PFSK-1 (cell line): Measurements from ENCODE around the gene PIGL.

Experiments
- FOXP2 ChIP-seq: optimal IDR thresholded peaks from 2 replicates; pipeline ENCODE3; 2011; ENCODE audit warnings: borderline replicate concordance, control low read depth, inconsistent platforms; ENCODE audit not compliant: insufficient read depth; ENCODE audit errors: extremely low read length, extremely low read depth
- POLR2AphosphoS5 ChIP-seq: IDR thresholded peaks from 2 replicates; pipeline ENCODE4 v1.6.1; 2012; ENCODE audit warnings: low read depth, mild to moderate bottlenecking, control low read depth, low read length, moderate library complexity
- REST ChIP-seq, 2 experiments: IDR thresholded peaks; 2 replicates each; pipeline versions ENCODE4 v1.6.1 to v1.8.0; 2011 to 2012; ENCODE audit warnings: low read depth in 2 of 2, low read length in 2 of 2, control low read depth in 1 of 2, inconsistent platforms in 1 of 2, mild to moderate bottlenecking in 1 of 2, moderate library complexity in 1 of 2; ENCODE audit not compliant: insufficient read depth in 1 of 2
- SIN3A ChIP-seq: IDR thresholded peaks from 2 replicates; pipeline ENCODE4 v1.6.1; 2012; ENCODE audit warnings: mild to moderate bottlenecking, low read length, moderate library complexity, borderline replicate concordance; ENCODE audit not compliant: insufficient read depth
- TAF1 ChIP-seq: IDR thresholded peaks from 2 replicates; pipeline ENCODE4 v1.6.1; 2012; ENCODE audit warnings: low read length, control low read depth, borderline replicate concordance; ENCODE audit not compliant: insufficient read depth

The PIGL gene

DNA sequence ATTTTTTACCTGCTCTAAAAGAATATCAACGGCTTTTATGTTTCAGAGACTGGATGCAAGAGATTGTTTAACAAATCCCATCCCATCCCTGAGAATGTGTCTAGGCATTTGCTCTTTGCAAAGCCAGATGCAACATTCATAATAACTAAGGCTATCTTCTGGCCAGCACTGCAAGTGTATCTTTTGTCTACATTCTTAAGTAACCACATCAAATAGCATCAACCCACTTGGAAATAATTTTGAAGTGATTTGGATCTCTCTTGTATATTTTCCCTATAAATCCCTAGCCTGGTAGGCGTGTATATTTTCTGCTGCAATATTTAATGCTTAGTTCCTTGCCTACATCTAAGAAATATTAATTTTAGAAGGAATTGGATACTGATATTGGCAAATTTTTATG, 64.3 kb downstream of the PIGL start:
- TF ChIP-seq REST (IDR thresholded peaks at IDR 0.05; ENCODE audit: insufficient read depth in 1 of 2, low read depth in 2 of 2, low read length in 2 of 2), result no peak
- no peak for TF ChIP-seq FOXP2
- TF ChIP-seq SIN3A, result no peak
- TF ChIP-seq POLR2AphosphoS5, result no peak
- TF ChIP-seq TAF1, result no peak

GRCh38 chr17:16282522-16282921, 65.5 kb downstream of the PIGL start:
- TF ChIP-seq FOXP2 (no peak), POLR2AphosphoS5 (no peak), SIN3A (no peak), TAF1 (no peak)

GRCh38 chr17:16283705-16284104, 66.7 kb downstream of the PIGL start:
- TF ChIP-seq POLR2AphosphoS5 (no peak), TAF1 (no peak), SIN3A (no peak), REST (IDR thresholded peaks at IDR 0.05; ENCODE audit: insufficient read depth in 1 of 2, low read depth in 2 of 2, low read length in 2 of 2) (no peak), FOXP2 (no peak)

GRCh38 chr17:16285646-16286008, 68.6 kb downstream of the PIGL start:
- no peak for TF ChIP-seq SIN3A
- TF ChIP-seq REST (IDR thresholded peaks at IDR 0.05; ENCODE audit: insufficient read depth in 1 of 2, low read depth in 2 of 2, low read length in 2 of 2), result 0 out of 4 replicates have a peak, but pooled peaks of 1 of the 2 experiments have one; percentile 15

DNA sequence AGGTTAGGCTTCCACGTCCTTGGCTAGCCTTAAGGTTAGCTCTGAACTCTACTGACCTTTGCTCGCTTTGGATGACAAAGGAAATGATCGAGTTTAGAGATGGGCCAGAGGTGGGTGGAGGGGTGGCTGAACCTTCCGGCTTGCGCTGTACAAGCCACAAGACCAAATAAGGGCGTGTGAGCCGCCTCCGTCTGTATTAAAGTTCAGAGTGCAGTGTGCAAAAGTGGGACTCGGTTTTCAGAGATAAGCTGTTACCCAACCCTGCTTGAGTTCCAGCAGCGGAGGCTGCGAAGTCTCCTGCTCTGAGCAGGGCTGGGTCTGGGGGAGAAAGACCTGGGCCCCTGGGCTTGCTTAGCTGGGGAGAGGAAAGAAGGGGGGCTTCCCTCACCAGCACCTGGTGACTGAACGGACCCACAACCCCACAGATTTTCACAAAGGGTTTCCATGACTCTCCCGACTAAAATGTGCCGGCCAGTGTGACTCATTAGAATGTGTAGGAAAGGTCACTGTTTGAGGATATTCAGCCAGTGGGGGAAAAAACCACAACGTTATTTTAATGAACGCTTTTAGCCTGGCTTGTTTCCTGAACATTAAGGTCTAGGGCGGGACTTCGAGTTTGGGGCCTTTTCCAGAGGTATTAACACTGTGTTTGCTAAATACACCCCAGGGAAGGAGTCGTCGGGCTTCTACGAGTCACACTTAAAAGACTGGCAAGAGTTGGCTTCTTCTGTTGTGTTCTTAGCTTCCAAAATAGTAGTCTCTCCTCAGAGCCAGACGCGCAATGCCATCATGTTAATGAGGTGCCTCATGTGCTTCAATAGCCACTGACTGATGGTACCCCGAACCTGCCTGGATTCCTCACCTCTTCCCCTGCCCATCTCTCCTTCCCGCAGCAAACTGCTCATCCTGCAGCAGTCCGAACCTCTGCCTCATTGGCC, 69.3 kb downstream of the PIGL start:
- TF ChIP-seq FOXP2 (peak; percentile 56), SIN3A (peak; percentile 70; the same call in 1 of the 2 replicates), TAF1 (0 out of 2 replicates have a peak, but pooled peaks have one; percentile 43), REST (IDR thresholded peaks at IDR 0.05; ENCODE audit: insufficient read depth in 1 of 2, low read depth in 2 of 2, low read length in 2 of 2) (peak; percentile 5 to 60; a peak in 1 of 4 replicates), POLR2AphosphoS5 (peak; percentile 71; the same call in 1 of the 2 replicates)
